Activated CD8-positive, alpha-beta memory T cell treated with anti-CD3 and anti-CD28 coated beads, Interleukin-2, amount 50 U/mL, for 1 hour (primary cell): ENCODE data around the gene NLRP10.

Experiments
- DNase-seq: peaks from one replicate; pipeline ENCODE4 v3.0.0-alpha.2; 2020; ENCODE audit errors: extremely low read depth

The NLRP10 gene

GRCh38 chr11:7973011-7973410, 7.8 kb upstream of the NLRP10 start:
- no peak for DNase-seq

- DNase-seq, result no peak
These were observed 6.6 kb upstream of the NLRP10 start for GRCh38 chr11:7971846-7972245.

GRCh38 chr11:7969756-7970646, 4.8 kb upstream of the NLRP10 start:
- DNase-seq, result no peak

- no peak for DNase-seq
These were observed 3.4 kb upstream of the NLRP10 start for GRCh38 chr11:7968686-7969085.

- no peak for DNase-seq
These were observed 2.6 kb upstream of the NLRP10 start for GRCh38 chr11:7967826-7968225.

- no peak for DNase-seq
These were observed 1.9 kb upstream of the NLRP10 start for GRCh38 chr11:7967097-7967496.

GRCh38 chr11:7964873-7965272, 374 bp downstream of the NLRP10 start:
- no peak for DNase-seq

- DNase-seq, result no peak
These were observed 986 bp downstream of the NLRP10 start for GRCh38 chr11:7964261-7964660.

GRCh38 chr11:7955191-7955590, 10.1 kb downstream of the NLRP10 start:
- DNase-seq, result no peak

GRCh38 chr11:7949934-7950333, 15.3 kb downstream of the NLRP10 start:
- no peak for DNase-seq

GRCh38 chr11:7944123-7944522, 21.1 kb downstream of the NLRP10 start:
- DNase-seq, result no peak

GRCh38 chr11:7941608-7942007, 23.6 kb downstream of the NLRP10 start, which contains the start of gene OR10A3:
TSS of gene OR10A3 (minus strand) at chr11:7941708. CDS start at chr11:7939520, 2,188 bp downstream.
- DNase-seq, result no peak

- DNase-seq, result no peak
These were observed 24.1 kb downstream of the NLRP10 start for GRCh38 chr11:7941146-7941545.

- DNase-seq, result no peak
These were observed 28.6 kb downstream of the NLRP10 start for GRCh38 chr11:7936615-7937014.

GRCh38 chr11:7931168-7931567, 34.1 kb downstream of the NLRP10 start, which contains the start of gene OR10A6:
TSS of gene OR10A6 (minus strand) at chr11:7931268. CDS start at chr11:7928662, 2,606 bp downstream.
- no peak for DNase-seq

GRCh38 chr11:7927635-7928034, 37.6 kb downstream of the NLRP10 start:
- no peak for DNase-seq

GRCh38 chr11:7924536-7924935, 40.7 kb downstream of the NLRP10 start:
- DNase-seq, result no peak

GRCh38 chr11:7918141-7918540, 47.1 kb downstream of the NLRP10 start:
- no peak for DNase-seq
